22Rv1 (cell line): ENCODE data around the gene C17orf100.

Experiments used
- CTCF ChIP-seq: fragments of 450-650 bp; IDR thresholded peaks from 2 replicates; pipeline ENCODE4 v1.5.1; 2017; ENCODE audit warnings: mild to moderate bottlenecking
- ZFX ChIP-seq: fragments of 450-650 bp; IDR thresholded peaks from 2 replicates; pipeline ENCODE4 v1.6.1; 2017; ENCODE audit warnings: antibody characterized with exemption, borderline replicate concordance

GRCh38 chr17:6636616-6637457 is 14.7 kb upstream of the C17orf100 start:
- TF ChIP-seq CTCF (no peak), ZFX (no peak)
